GM18909 (cell line): ENCODE measurements around the gene TIMP3.

Source experiments
- ATAC-seq: cut with Tn5 transposase; IDR thresholded peaks from one replicate; pipeline ENCODE4 v1.9.1; 2021; ENCODE audit warnings: mild to moderate bottlenecking; ENCODE audit not compliant: unreplicated experiment, poor library complexity

Gene TIMP3

GRCh38 chr22:32785321-32786026, 16.0 kb upstream of the TIMP3 start:
- ATAC-seq: no peak

- no peak for ATAC-seq
These were observed 15.5 kb upstream of the TIMP3 start for GRCh38 chr22:32786027-32786418.

- no peak for ATAC-seq
These were observed 12.4 kb upstream of the TIMP3 start for GRCh38 chr22:32788904-32789624.

- no peak for ATAC-seq
These were observed 11.5 kb upstream of the TIMP3 start for GRCh38 chr22:32789797-32790620.

- no peak for ATAC-seq
These were observed 10.4 kb upstream of the TIMP3 start for GRCh38 chr22:32791056-32791455.

- no peak for ATAC-seq
These were observed 10.0 kb upstream of the TIMP3 start for GRCh38 chr22:32791485-32791884.

- no peak for ATAC-seq
These were observed 7.9 kb upstream of the TIMP3 start for GRCh38 chr22:32793589-32793988.

- no peak for ATAC-seq
These were observed 6.9 kb upstream of the TIMP3 start for GRCh38 chr22:32794449-32795213.

- ATAC-seq: no peak
These were observed 6.3 kb upstream of the TIMP3 start for GRCh38 chr22:32795214-32795596.

GRCh38 chr22:32796865-32797573, 4.5 kb upstream of the TIMP3 start:
- ATAC-seq: no peak

GRCh38 chr22:32799496-32799895, 2.0 kb upstream of the TIMP3 start:
- no peak for ATAC-seq

- no peak for ATAC-seq
These were observed 1.2 kb upstream of the TIMP3 start for GRCh38 chr22:32800158-32800882.

- no peak for ATAC-seq
These were observed 440 bp upstream of the TIMP3 start for GRCh38 chr22:32800994-32801536.

GRCh38 chr22:32802237-32802765, 796 bp downstream of the TIMP3 start:
- ATAC-seq: no peak

- ATAC-seq: no peak
These were observed 1.7 kb downstream of the TIMP3 start for GRCh38 chr22:32803020-32803737.

- no peak for ATAC-seq
These were observed 2.4 kb downstream of the TIMP3 start for GRCh38 chr22:32803738-32804435.
